ENCODE measurements around the gene PTPN14.

GRCh38 chr1:214426426-214426812 is 125.0 kb downstream of the PTPN14 start:
- no peak for TF ChIP-seq CTCF (conservative IDR thresholded peaks at IDR 0.05; ENCODE audit: low read depth, low read length)
- no peak for TF ChIP-seq MAFK (IDR thresholded peaks at IDR 0.05; ENCODE audit: low read depth, low read length)
- TF ChIP-seq ELK1 (IDR thresholded peaks at IDR 0.05; ENCODE audit: borderline replicate concordance, low read depth, low read length): no peak
- TF ChIP-seq BHLHE40 (IDR thresholded peaks at IDR 0.05; ENCODE audit: low read depth, low read length): no peak
- no peak for TF ChIP-seq POLR2A (IDR thresholded peaks at IDR 0.05; ENCODE audit: low read depth, low read length)
- TF ChIP-seq SMC3 (IDR thresholded peaks at IDR 0.05; ENCODE audit: low read depth, low read length): no peak
- no peak for TF ChIP-seq RAD21 (IDR thresholded peaks at IDR 0.05; ENCODE audit: low read length)
- TF ChIP-seq CEBPB (IDR thresholded peaks at IDR 0.05; ENCODE audit: low read depth, low read length): no peak
- TF ChIP-seq RFX5 (IDR thresholded peaks at IDR 0.05; ENCODE audit: low read depth, low read length): no peak
- no peak for TF ChIP-seq RCOR1 (IDR thresholded peaks at IDR 0.05; ENCODE audit: insufficient replicate concordance, low read length)
- TF ChIP-seq FOS (IDR thresholded peaks at IDR 0.05; ENCODE audit: low read depth, low read length): no peak

All from IMR-90 (cell line).